IPS DF 19.7 (cell line): Measurements from ENCODE around the gene SNTB2.
"Not testable (repeated sequence)": the region's sequence is repeated elsewhere in the genome, so short reads cannot be mapped to it uniquely, and the experiment has no call there.

Experiments used
- DNase-seq: peaks from one replicate; pipeline ENCODE4 v3.0.0-alpha.2; 2013; ENCODE audit warnings: low read depth, low spot score

SNTB2 gene

GRCh38 chr16:69285240-69285639 lies 98.3 kb downstream of the SNTB2 start:
- DNase-seq, result no peak

DNA sequence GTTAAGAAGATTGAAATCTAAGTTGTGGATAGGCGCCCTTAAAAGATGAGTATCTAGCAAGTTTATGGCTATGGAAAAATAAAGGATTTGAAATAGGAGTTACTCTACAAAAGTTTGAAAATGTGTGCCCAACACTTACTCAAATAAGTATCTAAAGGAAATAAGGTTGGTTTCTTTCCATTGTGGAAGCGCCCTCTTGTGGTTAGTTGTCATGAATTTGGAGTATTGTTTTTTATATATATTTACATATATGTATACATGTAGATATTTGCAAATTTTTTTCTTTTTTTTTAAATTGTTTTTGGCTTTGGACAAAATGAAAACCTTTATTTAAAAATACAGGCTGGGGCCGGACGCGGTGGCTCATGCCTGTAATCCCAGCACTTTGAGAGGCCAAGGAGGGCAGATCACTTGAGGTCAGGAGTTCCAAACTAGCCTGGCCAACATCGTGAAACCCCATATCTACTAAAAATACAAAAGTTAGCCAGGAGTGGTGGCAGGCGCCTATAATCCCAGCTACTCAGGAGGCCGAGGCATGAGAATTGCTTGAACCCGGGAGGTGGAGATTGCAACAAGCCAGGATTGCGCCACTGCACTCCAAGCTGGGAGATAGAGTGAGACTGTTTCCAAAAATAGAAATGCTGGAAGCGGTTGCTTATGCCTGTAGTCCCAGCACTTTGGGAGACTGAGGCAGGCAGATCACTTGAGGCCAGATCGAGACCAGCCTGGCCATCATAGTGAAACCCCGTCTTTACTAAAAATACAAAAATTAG lies 100.2 kb downstream of the SNTB2 start:
- DNase-seq, result no peak

GRCh38 chr16:69291657-69292056 lies 104.7 kb downstream of the SNTB2 start:
- DNase-seq, result not testable (repeated sequence)

- DNase-seq, result no peak
Observed at GRCh38 chr16:69293401-69293800, 106.4 kb downstream of the SNTB2 start.

DNA sequence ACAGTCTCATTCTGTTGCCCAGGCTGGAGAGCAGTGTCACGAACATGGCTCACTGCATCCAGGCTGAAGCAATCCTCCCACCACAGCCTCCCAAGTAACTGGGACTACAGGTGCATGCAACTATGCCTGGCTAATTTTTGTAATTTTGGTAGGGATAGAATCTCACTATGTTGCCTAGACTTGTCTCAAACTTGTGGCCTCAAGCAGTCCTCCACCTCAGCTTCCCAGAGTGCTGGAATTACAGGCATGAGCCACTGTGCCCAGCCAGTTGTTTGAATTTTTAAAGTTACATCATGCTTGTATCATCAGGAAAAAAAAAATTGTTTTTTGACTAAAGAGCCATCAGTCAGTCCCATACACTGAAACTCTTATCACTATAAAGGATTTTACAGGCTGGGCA lies 107.1 kb downstream of the SNTB2 start:
- no peak for DNase-seq

- DNase-seq, result not testable (repeated sequence)
Observed at GRCh38 chr16:69296771-69297170, 109.8 kb downstream of the SNTB2 start.

DNA sequence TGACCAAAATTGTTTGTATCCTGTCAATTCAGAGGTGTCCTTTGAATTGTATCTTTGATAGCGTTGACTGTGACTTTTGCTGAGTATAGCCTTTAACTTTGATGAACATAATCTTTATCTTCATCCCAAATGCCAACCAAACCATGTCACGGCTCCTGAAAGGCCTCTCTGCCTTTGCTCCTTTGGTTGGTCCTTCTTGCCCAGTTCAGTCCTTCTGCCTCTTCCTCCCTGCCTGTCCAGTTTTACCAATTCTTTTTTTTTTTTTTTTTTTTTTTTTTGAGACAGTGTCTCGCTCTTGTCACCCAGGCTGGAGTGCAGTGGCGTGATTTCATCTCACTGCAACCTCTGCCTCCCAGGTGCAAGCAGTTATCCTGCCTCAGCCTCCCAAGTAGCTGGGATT lies 111.3 kb downstream of the SNTB2 start:
- DNase-seq, result no peak

DNA sequence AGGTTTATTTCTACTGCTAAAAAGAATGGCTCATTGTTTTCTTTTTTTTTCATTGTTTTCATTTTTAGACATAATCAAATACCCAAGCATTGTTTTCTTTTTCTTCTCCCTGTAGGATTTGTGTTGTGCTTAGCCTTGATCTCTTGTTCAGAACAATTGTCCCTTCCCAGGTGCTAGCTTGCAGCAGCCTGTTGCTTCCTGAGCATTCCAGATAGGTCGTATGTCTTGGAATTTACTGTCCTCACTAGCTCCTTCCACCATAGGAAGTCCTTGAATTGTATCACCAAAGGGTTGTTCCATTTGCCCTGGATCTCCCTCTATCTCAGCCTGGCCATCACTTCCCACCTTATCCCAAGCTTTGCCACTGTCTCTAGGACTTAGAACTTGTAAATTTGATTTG lies 114.2 kb downstream of the SNTB2 start:
- DNase-seq, result no peak

- DNase-seq, result no peak
Observed at GRCh38 chr16:69301861-69302260, 114.9 kb downstream of the SNTB2 start.

DNA sequence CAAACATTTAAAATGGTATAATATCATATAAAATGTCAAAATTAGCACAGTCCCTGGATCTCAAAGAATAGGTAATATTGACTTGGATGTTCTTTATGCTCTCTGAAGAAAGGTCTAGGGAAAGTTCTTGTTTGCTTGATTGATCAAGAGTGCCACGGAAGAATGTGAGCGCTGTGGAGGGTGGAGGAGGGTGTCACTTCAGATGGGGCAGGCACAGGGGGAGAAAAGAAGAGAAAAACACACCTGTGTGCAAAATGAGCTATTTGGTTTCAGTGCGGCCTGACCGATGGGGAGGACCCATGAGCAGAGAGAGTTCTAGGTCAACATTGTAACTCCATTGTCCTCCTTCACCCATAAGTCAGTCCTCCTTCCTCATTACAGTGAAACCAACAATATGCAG lies 115.3 kb downstream of the SNTB2 start:
- no peak for DNase-seq

- no peak for DNase-seq
Observed at GRCh38 chr16:69306031-69306430, 119.1 kb downstream of the SNTB2 start.

DNA sequence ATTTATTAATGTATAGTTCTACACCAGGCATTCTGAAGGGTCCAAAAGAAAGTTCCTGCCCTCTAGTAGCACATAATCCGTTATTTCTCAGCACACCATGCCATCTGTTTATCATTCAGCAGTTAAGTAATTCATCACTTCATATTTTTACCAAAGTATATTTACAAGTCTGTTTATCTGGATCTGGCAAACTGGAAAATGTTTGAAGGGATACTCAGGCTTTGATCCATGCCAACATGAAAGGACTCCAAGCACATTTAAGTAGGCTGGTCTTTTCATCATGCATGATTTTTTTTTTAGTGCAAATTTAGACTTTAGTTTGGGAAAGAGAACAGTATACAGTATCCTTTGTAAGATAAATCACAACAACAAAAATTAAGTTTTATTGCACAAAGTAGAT lies 120.1 kb downstream of the SNTB2 start:
- DNase-seq, result no peak

- DNase-seq, result no peak
Observed at GRCh38 chr16:69307856-69308255, 120.9 kb downstream of the SNTB2 start.

GRCh38 chr16:69309316-69309715 lies 122.4 kb downstream of the SNTB2 start:
- no peak for DNase-seq

- DNase-seq, result peak; percentile 59
Observed at GRCh38 chr16:69310653-69311532, 123.9 kb downstream of the SNTB2 start, which contains the start of gene VPS4A. Gene VPS4A (plus strand): TSS chr16:69311350. CDS start chr16:69311512, 162 bp downstream.

GRCh38 chr16:69311533-69312387 lies 124.8 kb downstream of the SNTB2 start:
- DNase-seq, result no peak

- no peak for DNase-seq
Observed at GRCh38 chr16:69313469-69313868, 126.5 kb downstream of the SNTB2 start.

DNA sequence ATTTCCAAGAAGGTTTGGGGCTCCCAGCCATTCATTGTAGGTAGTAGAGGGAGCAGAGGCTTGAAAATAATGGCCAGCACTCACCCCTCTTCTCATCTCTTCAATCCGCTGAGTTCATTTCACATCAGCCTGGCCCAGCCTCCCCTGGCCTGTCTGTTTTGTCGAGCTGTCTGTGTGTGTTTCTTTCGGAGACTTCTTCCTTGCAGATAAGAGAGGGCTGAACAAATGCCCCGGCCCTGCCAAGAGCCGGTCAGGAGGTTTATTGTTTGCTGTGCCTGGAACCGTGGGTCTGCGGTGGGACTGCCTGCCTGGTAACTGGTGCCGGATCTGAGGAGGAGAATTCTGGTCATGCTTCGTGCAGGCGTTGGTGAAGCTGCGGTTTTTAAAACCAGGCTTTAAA lies 127.6 kb downstream of the SNTB2 start:
- DNase-seq, result no peak

GRCh38 chr16:69315486-69316311 lies 128.7 kb downstream of the SNTB2 start:
- DNase-seq, result no peak

- no peak for DNase-seq
Observed at GRCh38 chr16:69316595-69317034, 129.7 kb downstream of the SNTB2 start.
